Measurements from ENCODE around the gene HDAC7. TPM values are rescaled to one million over a fixed set of nuclear protein-coding genes. Genes with fewer than 3 reads are reported as not detected.

Gene HDAC7
- total RNA-seq, 2 experiments from 2014 or later: 331 to 385 TPM

DNA sequence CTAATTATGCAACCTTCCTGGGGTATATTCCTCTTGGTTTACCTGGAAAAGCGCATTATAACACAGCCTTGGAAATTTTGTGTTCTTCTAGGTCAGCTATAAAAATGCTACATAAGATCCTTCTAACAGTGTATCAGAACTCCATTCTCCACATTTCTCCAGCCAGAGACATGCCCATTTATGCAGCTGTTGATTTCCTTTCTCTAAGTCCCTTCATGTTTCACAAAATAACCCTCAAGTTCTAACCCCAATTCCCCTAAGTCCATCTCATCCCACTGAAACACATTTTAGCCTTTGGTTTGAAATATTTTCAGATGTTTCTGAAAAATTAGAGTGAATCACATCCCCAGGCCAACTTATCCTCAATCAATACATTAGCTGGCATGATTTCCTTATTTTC, 20.9 kb upstream of the HDAC7 start:
- ChIA-PET CTCF (interaction anchor here (0.7 to 14.5 kb wide), 21 partner anchors 10 to 189 kb away, joined by 3 to 303 read pairs (median 4); partner anchors contain the start of gene TMEM106C), POLR2A (interaction anchor here (0.7 to 1.0 kb wide), 2 partner anchors 22 to 44 kb away, joined by 3 to 4 read pairs; no protein-coding TSS in a partner anchor)
- intact Hi-C loops (cut with DNase I, micrococcal nuclease): loop anchor here in 1 of 2 experiments (2.0 kb wide), 1 partner anchor 108 kb away; no protein-coding TSS in a partner anchor
- Mint-ChIP-seq H3K27me3 (no peaks in the 10 kb centered on the region), H3K36me3 (ENCODE audit: low read depth) (peaks cover 25% of the 10 kb centered on the region), H3K27ac (no peak overlapping the region), H3K4me1 (peaks cover 39% of the 10 kb centered on the region), H3K4me3 (no peak overlapping the region), H3K9me3 (ENCODE audit: low read depth) (no peaks in the 10 kb centered on the region)
- DNase-seq: no peak
- ATAC-seq: no peak

DNA sequence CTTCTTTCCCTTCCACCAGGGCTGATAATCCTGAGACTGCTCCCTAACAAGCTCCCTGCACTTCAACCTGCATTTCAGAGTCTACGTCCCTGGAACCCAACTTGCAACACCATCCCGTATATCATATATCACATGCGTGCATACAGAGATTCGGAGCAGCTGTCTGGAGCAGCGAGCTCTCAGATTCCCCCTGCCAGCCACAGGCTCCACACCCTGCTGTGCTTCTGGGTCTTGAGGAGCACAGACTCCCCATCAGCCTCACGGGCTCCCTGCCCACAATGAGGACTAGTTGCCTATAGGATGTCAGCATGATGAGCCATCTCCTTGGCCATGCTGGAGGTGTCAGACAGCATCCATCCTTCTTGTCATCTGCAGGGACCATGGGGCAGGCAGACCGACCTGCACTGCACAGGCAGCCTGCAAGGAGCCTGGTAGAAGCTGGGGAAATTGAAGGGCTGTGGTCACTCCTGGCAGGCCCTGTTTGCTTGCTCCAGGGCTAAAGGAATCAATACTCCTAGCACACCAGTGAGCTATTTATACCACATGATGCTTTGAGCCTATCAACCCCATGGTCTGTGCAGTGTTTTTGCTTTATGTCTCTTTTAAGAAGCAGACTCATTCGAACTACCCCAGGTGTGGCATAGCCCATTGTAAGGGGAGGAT, 19.6 kb upstream of the HDAC7 start:
- Mint-ChIP-seq H3K27me3 (no peaks in the 10 kb centered on the region), H3K27ac (no peak overlapping the region), H3K36me3 (ENCODE audit: low read depth) (peaks cover 14% of the 10 kb centered on the region), H3K9me3 (ENCODE audit: low read depth) (no peaks in the 10 kb centered on the region), H3K4me3 (no peak overlapping the region), H3K4me1 (peaks cover 51% of the 10 kb centered on the region)
- ATAC-seq: no peak
- no peak for DNase-seq
- intact Hi-C loops (cut with DNase I, micrococcal nuclease): no loop called here
- CTCF ChIA-PET: interaction anchor here (0.6 to 14.5 kb wide), 48 partner anchors 8 to 325 kb away, joined by 3 to 303 read pairs (median 6); partner anchors contain the start of genes ENDOU, RAPGEF3, TMEM106C and VDR
- POLR2A ChIA-PET: interaction anchor here (0.9 to 1.9 kb wide), 5 partner anchors 20 to 81 kb away, joined by 3 to 9 read pairs (median 3); partner anchors contain the start of gene HDAC7

DNA sequence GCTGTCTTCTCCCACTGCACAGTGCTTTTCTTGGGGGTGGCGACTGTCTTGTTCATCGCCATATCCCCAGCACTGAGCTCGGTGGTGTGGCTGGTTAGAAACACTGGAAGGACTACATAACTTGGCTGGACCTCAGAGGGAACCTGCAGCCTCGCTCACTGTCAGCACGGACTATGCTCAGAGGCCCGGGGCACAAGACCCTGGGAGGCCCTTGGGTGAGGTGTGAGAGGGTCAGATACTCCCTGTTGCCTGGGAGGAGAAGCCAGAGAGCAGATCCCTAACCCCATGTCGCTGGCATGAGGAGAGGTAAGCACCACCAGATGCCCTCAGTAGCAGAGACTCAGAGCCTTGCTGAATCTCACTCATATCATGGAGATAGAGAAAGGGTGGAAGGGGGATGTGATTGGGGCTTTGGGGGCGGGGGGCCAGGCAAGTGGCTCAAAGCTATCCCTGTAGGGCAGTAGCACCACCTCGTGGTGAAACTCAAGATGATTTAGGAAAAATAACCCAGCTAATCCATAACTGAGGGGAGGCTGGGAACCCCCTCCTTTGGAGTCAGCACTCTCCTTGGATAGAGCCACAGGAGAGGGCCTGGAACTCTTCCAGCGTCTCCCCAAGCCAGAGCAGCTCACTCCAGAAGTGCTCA, 18.7 kb upstream of the HDAC7 start:
- no peaks in the 10 kb centered on the region for H3K27me3 Mint-ChIP-seq
- H3K4me3 Mint-ChIP-seq: no peak overlapping the region
- H3K4me1 Mint-ChIP-seq: peaks cover 60% of the 10 kb centered on the region
- POLR2A ChIA-PET: interaction anchor here (0.7 to 1.9 kb wide), 8 partner anchors 19 to 80 kb away, joined by 3 to 9 read pairs (median 4); partner anchors contain the start of gene HDAC7
- peaks cover 6% of the 10 kb centered on the region for H3K36me3 Mint-ChIP-seq (ENCODE audit: low read depth)
- intact Hi-C loops (cut with DNase I, micrococcal nuclease): loop anchor here (1.0 kb wide), 2 partner anchors 96 to 123 kb away; no protein-coding TSS in a partner anchor
- CTCF ChIA-PET: interaction anchor here (0.5 to 14.5 kb wide), 62 partner anchors 8 to 660 kb away, joined by 3 to 303 read pairs (median 5); partner anchors contain the start of genes ENDOU, RAPGEF3, TMEM106C and VDR
- no peaks in the 10 kb centered on the region for H3K9me3 Mint-ChIP-seq (ENCODE audit: low read depth)
- peak; percentile 69 for DNase-seq
- no peak overlapping the region for H3K27ac Mint-ChIP-seq
- peak; percentile 8 for ATAC-seq

DNA sequence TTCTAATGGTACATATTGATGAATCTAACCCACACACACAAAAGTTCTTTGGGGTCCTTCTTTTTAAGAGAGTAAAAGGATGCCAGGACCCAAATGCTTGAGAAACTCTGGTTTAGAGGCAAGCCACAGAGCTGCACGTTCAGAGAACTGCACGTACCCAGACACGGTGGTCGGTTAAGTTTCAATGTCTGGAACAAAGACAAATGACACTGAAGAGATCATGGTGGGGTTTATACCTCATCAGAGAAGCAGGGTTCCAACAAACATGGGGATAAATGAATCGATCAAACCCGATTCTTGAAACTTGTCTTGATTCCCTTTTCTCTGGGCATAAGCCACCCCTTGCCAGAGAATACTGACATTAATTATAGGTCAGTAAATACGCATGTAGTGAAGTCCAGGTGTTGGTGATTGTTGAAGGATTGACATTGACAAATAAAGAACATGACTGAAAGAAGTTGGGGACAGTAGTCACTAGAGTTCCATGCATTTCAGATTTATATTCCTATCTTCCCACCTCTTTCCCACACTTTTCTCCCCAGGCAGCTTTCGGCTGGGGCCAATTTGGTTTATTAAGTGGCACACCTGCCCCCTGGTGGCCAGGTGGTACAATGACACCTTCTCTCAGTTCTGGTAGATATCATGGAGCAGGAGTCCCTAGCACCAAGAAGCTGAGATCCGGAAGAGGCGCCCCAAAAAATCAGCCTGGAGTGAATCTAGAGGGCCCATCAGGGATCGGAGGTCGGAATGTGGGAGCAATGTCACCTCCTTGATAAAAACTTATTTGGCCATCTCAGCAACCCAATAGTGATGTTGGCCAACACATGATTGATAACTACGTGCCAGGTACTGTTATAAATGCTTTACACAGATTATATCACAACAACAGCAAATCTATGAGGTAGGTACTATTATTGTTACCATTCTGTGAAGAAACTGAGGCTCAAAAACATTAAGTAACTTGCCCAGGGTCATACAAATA, 17.8 kb upstream of the HDAC7 start:
- intact Hi-C loops (cut with DNase I, micrococcal nuclease): loop anchor here (1.0 kb wide), 7 partner anchors 29 to 186 kb away; partner anchors contain the start of gene TMEM106C (in 1 of the 2)
- peaks cover 65% of the 10 kb centered on the region for H3K4me1 Mint-ChIP-seq
- POLR2A ChIA-PET: interaction anchor here (0.7 to 1.9 kb wide), 5 partner anchors 18 to 66 kb away, joined by 3 to 9 read pairs (median 5); partner anchors contain the start of gene HDAC7
- ATAC-seq (no peak), DNase-seq (peak; percentile 80)
- peaks cover 2% of the 10 kb centered on the region for H3K36me3 Mint-ChIP-seq (ENCODE audit: low read depth)
- peak overlapping the region; percentile 49 for H3K27ac Mint-ChIP-seq
- H3K27me3 Mint-ChIP-seq: no peaks in the 10 kb centered on the region
- CTCF ChIA-PET: interaction anchor here (0.6 to 14.5 kb wide), 51 partner anchors 8 to 328 kb away, joined by 3 to 303 read pairs (median 5); partner anchors contain the start of genes ENDOU, RAPGEF3, TMEM106C and VDR
- peak overlapping the region; percentile 3 for H3K4me3 Mint-ChIP-seq
- no peaks in the 10 kb centered on the region for H3K9me3 Mint-ChIP-seq (ENCODE audit: low read depth)

DNA sequence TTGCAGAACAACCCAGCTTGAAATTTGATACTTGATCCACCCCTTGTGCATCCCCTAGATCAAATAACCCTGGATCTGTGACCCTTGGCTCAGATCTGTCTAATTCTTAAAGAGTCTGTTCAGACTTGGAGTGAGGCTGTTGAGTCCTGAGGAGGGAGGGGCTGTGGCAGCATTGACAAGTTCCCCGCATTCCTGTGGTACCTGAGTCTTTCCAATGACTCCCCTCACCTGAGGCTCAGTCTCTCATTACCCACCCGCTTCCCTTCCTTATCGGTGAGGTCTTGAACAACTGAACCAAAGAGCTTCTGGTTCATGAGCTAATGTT, 16.1 kb upstream of the HDAC7 start:
- Mint-ChIP-seq H3K27me3 (no peaks in the 10 kb centered on the region), H3K4me1 (peaks cover 74% of the 10 kb centered on the region), H3K36me3 (ENCODE audit: low read depth) (no peaks in the 10 kb centered on the region), H3K4me3 (no peak overlapping the region), H3K9me3 (ENCODE audit: low read depth) (no peaks in the 10 kb centered on the region), H3K27ac (peak overlapping the region; percentile 99)
- intact Hi-C loops (cut with DNase I, micrococcal nuclease): no loop called here
- no peak for ATAC-seq
- ChIA-PET POLR2A (interaction anchor here (5.9 to 7.0 kb wide), 2 partner anchors 16 to 25 kb away, joined by 90 to 215 read pairs; partner anchors contain the start of gene HDAC7), CTCF (interaction anchor here (0.6 to 14.5 kb wide), 24 partner anchors 8 to 347 kb away, joined by 3 to 303 read pairs (median 5); partner anchors contain the start of genes HDAC7, TMEM106C and VDR)
- no peak for DNase-seq

DNA sequence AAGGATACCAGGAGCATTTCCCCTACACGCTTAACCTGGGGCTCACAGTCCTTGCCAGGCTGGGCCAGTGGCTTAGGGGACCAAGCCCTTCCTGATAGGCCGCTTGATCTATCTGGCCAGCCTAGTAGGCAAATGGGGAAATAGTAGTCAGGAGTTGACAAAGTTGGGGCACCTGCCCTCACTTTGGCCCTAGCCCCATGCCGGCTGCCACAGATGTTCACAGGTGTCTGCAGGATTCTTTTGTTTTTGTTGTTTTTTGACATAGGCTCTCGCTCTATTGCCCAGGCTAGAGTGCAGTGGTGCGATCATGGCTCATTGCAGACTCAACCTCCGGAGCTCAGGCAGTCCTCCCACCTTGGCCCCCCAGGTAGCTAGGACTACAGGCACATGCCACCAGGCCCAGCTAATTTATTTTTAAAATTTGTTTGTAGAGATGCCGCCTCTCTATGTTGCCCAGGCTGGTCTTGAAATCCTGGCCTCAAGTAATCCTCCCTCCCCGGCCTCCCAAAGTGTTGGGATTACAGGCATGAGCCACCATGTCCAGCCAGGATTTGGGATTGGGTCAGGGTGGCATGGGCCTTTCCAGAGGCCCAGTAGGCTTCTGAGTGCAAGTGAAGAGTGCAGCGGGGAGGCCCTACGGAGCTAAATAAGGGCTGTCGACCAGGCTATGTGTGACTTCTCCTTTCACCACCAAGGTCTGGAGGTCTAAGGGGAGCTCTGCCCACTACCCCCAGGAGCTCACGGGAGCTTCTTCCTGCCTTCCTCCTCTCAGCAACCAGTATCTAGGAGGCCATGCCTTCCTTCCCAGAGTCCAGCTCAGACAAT, 15.5 kb upstream of the HDAC7 start:
- intact Hi-C loops (cut with DNase I, micrococcal nuclease): no loop called here
- CTCF ChIA-PET: interaction anchor here (0.7 to 14.5 kb wide), 23 partner anchors 8 to 347 kb away, joined by 3 to 303 read pairs (median 5); partner anchors contain the start of genes HDAC7, TMEM106C and VDR
- POLR2A ChIA-PET: interaction anchor here (5.9 to 7.0 kb wide), 2 partner anchors 16 to 25 kb away, joined by 90 to 215 read pairs; partner anchors contain the start of gene HDAC7
- Mint-ChIP-seq H3K36me3 (ENCODE audit: low read depth) (peaks cover 2% of the 10 kb centered on the region), H3K27ac (peak overlapping the region; percentile 99), H3K9me3 (ENCODE audit: low read depth) (no peaks in the 10 kb centered on the region), H3K4me1 (peaks cover 80% of the 10 kb centered on the region), H3K4me3 (peak overlapping the region; percentile 73), H3K27me3 (no peaks in the 10 kb centered on the region)
- no peak for DNase-seq
- ATAC-seq: no peak

DNA sequence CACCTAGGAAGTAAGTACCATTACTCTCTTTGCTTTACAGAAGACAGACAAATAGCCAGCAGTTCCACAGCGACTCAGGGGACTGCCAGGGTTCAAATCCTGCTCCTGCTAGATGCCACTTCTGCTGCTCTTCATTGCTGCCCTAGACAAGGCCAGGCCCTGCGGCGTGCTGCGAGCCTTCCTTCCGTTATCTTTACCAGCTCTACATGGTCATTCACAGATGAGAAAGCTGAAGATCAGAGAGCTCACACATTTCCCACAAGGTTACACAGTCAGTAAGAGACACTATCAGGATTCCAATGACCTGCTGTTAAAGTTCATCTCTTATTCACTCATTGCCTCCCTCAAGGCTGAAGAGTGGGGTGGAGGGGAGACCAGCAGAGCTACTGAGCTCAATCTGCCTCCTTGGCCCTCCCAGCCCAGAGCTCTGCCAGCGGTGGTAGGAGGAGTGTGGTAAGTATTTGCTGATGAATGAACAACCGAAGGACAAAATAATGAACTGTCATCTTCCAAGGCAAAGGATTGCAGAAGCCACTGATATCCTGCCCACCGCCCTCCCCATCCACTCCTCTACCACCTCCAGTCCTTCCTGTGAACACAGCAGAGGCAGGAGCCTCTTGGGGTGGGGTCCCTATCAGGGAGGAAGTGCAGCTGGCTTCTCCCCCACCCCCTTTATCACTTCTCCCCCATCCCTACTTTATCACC, 14.6 kb upstream of the HDAC7 start:
- peaks cover 2% of the 10 kb centered on the region for H3K36me3 Mint-ChIP-seq (ENCODE audit: low read depth)
- ChIA-PET CTCF (interaction anchor here (0.7 to 14.5 kb wide), 19 partner anchors 10 to 181 kb away, joined by 3 to 303 read pairs (median 9); partner anchors contain the start of genes HDAC7 and VDR), POLR2A (interaction anchor here (0.7 to 7.0 kb wide), 5 partner anchors 15 to 57 kb away, joined by 3 to 215 read pairs (median 14); partner anchors contain the start of gene HDAC7)
- H3K27ac Mint-ChIP-seq: peak overlapping the region; percentile 99
- ATAC-seq (peak; percentile 1), DNase-seq (peak; percentile 55)
- peaks cover 87% of the 10 kb centered on the region for H3K4me1 Mint-ChIP-seq
- H3K4me3 Mint-ChIP-seq: peak overlapping the region; percentile 73
- H3K27me3 Mint-ChIP-seq: no peaks in the 10 kb centered on the region
- H3K9me3 Mint-ChIP-seq (ENCODE audit: low read depth): no peaks in the 10 kb centered on the region
- intact Hi-C loops (cut with DNase I, micrococcal nuclease): loop anchor here in 1 of 2 experiments (5.0 kb wide), 1 partner anchor 1617 kb away; no protein-coding TSS in a partner anchor

DNA sequence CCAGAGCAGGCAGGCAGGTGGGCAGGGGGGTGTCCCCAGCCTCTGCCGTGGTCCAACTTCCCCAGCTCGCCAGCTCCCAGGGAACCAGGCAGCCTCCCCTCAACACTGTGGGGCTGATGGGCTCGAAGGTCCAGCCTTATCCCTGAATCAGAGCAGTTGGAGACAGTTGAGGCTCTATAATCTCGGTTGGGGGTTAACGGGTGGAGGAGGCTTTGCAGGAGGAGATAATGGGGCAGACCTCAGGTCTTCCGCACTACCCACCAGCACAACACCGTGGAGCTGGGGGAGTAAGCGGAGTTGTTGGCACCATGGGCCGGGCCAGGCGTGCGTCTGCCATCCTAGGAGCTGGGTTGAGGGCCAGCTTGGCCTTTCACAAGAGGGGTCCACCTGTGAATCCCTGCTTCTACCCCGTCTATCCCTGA, 13.9 kb upstream of the HDAC7 start:
- DNase-seq (no peak), ATAC-seq (no peak)
- POLR2A ChIA-PET: interaction anchor here (0.7 to 7.0 kb wide), 9 partner anchors 10 to 71 kb away, joined by 3 to 215 read pairs (median 8); partner anchors contain the start of genes HDAC7 and VDR
- intact Hi-C loops (cut with DNase I, micrococcal nuclease): loop anchor here in 1 of 2 experiments (5.0 kb wide), 1 partner anchor 1616 kb away; no protein-coding TSS in a partner anchor
- peak overlapping the region; percentile 73 for H3K4me3 Mint-ChIP-seq
- H3K27ac Mint-ChIP-seq: peak overlapping the region; percentile 99
- peaks cover 2% of the 10 kb centered on the region for H3K36me3 Mint-ChIP-seq (ENCODE audit: low read depth)
- CTCF ChIA-PET: interaction anchor here (0.6 to 14.5 kb wide), 18 partner anchors 9 to 1438 kb away, joined by 3 to 303 read pairs (median 6); partner anchors contain the start of genes HDAC7 and VDR
- H3K4me1 Mint-ChIP-seq: peaks cover 94% of the 10 kb centered on the region
- no peaks in the 10 kb centered on the region for H3K9me3 Mint-ChIP-seq (ENCODE audit: low read depth)
- H3K27me3 Mint-ChIP-seq: no peaks in the 10 kb centered on the region

Data from activated CD4-positive, alpha-beta T cell treated with anti-CD3 and anti-CD28 coated beads for 36 hours (primary cell).